ENCODE data around the gene MAP7. TPM values are rescaled to one million over a fixed set of nuclear protein-coding genes. Genes with fewer than 3 reads are reported as not detected.

The MAP7 gene
- total RNA-seq, 2 donors from 2014 or later, result 69.4 to 74.3 TPM

GRCh38 chr6:136337606-136338005, 212.6 kb downstream of the MAP7 start:
- Histone ChIP-seq H3K36me3 (no peaks in the 10 kb centered on the region), H3K27ac (no peak overlapping the region), H3K27me3 (no peaks in the 10 kb centered on the region), H3K4me3 (no peak overlapping the region), H3K9ac (ENCODE audit: low read depth in 2 of 2, low read length in 2 of 2) (no peak overlapping the region), H3K9me3 (no peaks in the 10 kb centered on the region), H3K4me1 (no peaks in the 10 kb centered on the region)
- no peak for DNase-seq
- TF ChIP-seq CTCF (IDR thresholded peaks at IDR 0.05), result no peak
- intact Hi-C loops (cut with DNase I), result no loop called here

DNA sequence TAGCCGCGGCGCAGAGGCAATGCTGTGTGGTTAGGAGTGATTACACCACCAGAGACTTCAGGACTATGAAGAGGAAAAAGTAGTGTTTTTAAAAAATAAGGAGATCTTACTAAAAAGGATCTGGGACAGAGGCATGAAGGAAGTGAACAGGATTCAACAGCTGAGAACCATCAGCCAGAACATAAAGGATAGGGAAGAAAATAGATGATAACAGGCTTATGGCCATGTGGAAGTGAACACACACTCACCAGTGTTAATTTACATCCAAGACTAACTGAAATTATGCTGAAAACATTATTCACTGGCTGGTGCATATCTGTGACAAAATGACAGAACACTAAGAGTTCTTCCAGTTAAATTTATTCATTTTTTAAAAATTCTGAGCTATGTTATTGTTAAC, 213.1 kb downstream of the MAP7 start:
- no peaks in the 10 kb centered on the region for H3K4me1 ChIP-seq
- intact Hi-C loops (cut with DNase I), result no loop called here
- DNase-seq, result no peak
- no peaks in the 10 kb centered on the region for H3K27me3 ChIP-seq
- no peak for TF ChIP-seq CTCF (IDR thresholded peaks at IDR 0.05)
- H3K36me3 ChIP-seq, result no peaks in the 10 kb centered on the region
- H3K4me3 ChIP-seq, result no peak overlapping the region
- no peaks in the 10 kb centered on the region for H3K9me3 ChIP-seq
- H3K9ac ChIP-seq (ENCODE audit: low read depth in 2 of 2, low read length in 2 of 2), result no peak overlapping the region
- H3K27ac ChIP-seq, result no peak overlapping the region

DNA sequence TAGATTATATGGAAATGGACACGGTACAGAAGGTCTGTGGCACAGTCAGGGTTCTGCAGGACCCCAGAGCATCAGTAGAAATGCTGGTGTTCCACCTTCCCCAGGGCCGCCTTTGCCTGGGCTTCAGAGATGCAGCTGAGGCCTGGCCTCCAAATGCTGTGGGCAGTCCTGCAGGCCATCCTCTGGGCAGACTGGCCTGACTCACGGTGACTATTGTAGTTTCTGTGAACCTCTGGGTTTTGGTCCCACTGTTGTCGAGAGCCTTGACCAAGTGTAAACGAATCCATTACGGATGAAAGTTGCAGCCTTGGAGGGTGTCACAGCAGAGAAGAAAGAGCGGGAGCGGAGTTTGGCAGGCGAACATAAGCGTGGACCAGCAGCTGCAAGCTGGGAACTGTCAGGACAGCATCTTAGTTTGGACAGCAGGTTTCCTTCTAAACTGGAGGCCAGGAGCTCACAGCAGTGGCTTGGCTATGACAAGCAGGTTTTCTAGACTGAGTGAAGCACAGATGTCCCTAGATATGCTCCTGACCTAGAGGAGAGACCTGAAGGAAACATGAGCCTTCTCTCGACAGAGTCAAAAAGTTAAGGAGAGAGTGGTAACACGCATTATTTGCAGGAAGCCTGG, 214.4 kb downstream of the MAP7 start:
- intact Hi-C loops (cut with DNase I), result no loop called here
- TF ChIP-seq CTCF (IDR thresholded peaks at IDR 0.05), result no peak
- H3K27me3 ChIP-seq, result no peaks in the 10 kb centered on the region
- H3K9me3 ChIP-seq, result no peaks in the 10 kb centered on the region
- H3K4me3 ChIP-seq, result no peak overlapping the region
- no peak overlapping the region for H3K27ac ChIP-seq
- H3K4me1 ChIP-seq, result no peaks in the 10 kb centered on the region
- DNase-seq, result no peak
- H3K36me3 ChIP-seq, result no peaks in the 10 kb centered on the region
- H3K9ac ChIP-seq (ENCODE audit: low read depth in 2 of 2, low read length in 2 of 2), result no peak overlapping the region

- Histone ChIP-seq H3K27ac (no peak overlapping the region), H3K9me3 (no peaks in the 10 kb centered on the region), H3K4me1 (no peaks in the 10 kb centered on the region), H3K9ac (ENCODE audit: low read depth in 2 of 2, low read length in 2 of 2) (no peak overlapping the region), H3K36me3 (no peaks in the 10 kb centered on the region), H3K4me3 (no peak overlapping the region), H3K27me3 (no peaks in the 10 kb centered on the region)
- DNase-seq, result no peak
- intact Hi-C loops (cut with DNase I), result no loop called here
- TF ChIP-seq CTCF (IDR thresholded peaks at IDR 0.05), result no peak
Measured at GRCh38 chr6:136334853-136335252, 215.4 kb downstream of the MAP7 start.

- Histone ChIP-seq H3K9ac (ENCODE audit: low read depth in 2 of 2, low read length in 2 of 2) (no peak overlapping the region), H3K36me3 (no peaks in the 10 kb centered on the region), H3K4me1 (no peaks in the 10 kb centered on the region), H3K27ac (no peak overlapping the region), H3K4me3 (no peak overlapping the region), H3K27me3 (no peaks in the 10 kb centered on the region), H3K9me3 (no peaks in the 10 kb centered on the region)
- TF ChIP-seq CTCF (IDR thresholded peaks at IDR 0.05), result no peak
- intact Hi-C loops (cut with DNase I), result no loop called here
- no peak for DNase-seq
Measured at GRCh38 chr6:136334465-136334846, 215.8 kb downstream of the MAP7 start.
